Sigmoid colon (tissue), 7 donors: ENCODE results near the gene NEIL1. TPM values are rescaled to one million over a fixed set of nuclear protein-coding genes. Genes with fewer than 3 reads are reported as not detected.

Experiments
- DNase-seq: peaks from one replicate; pipeline ENCODE4 v3.0.0-alpha.2; 2019
- H3K27ac ChIP-seq, 4 donors: fragments of 200-600 bp; sonication (generic); one replicate each; pipeline ENCODE4 v1.5.1; 2016 to 2019; ENCODE audit warnings: mild to moderate bottlenecking in 1 of 4
- H3K27me3 ChIP-seq, 3 donors: fragments of 200-600 bp; sonication (generic); one replicate each; pipeline ENCODE4 v1.5.1; 2019; ENCODE audit warnings: mild to moderate bottlenecking in 1 of 3
- H3K36me3 ChIP-seq, 4 donors: fragments of 200-600 bp; sonication (generic); one replicate each; pipeline ENCODE4 v1.5.1; 2016 to 2019
- H3K4me1 ChIP-seq, 4 donors: fragments of 200-600 bp; sonication (generic); one replicate each; pipeline ENCODE4 v1.5.1; 2017 to 2019
- H3K4me3 ChIP-seq, 4 donors: fragments of 200-600 bp; sonication (generic); one replicate each; pipeline ENCODE4 v1.5.1; 2017 to 2019; ENCODE audit warnings: mild to moderate bottlenecking in 2 of 4, moderate library complexity in 1 of 4
- H3K9me3 ChIP-seq, 4 donors: fragments of 200-600 bp in 3 of 4; sonication (generic) in 3 of 4; one replicate each; pipeline versions ENCODE4 v1.5.1 to v1.6.1; 2013 to 2019
- CTCF ChIP-seq, 4 experiments: fragments of 450-650 bp in 3 of 4; fragments of 200-600 bp in 1 of 4; IDR thresholded peaks; one replicate each; pipeline ENCODE4 v1.5.1; 2016 to 2019; ENCODE audit warnings: antibody characterized with exemption in 4 of 4, mild to moderate bottlenecking in 3 of 4, moderate library complexity in 2 of 4
- EP300 ChIP-seq, 4 donors: sonication (generic); formaldehyde crosslinking; IDR thresholded peaks; one replicate each; pipeline ENCODE4 v1.6.1; 2017; ENCODE audit warnings: antibody characterized with exemption in 4 of 4
- POLR2A ChIP-seq, 2 donors: fragments of 450-650 bp; IDR thresholded peaks; one replicate each; pipeline ENCODE4 v1.6.1; 2016; ENCODE audit warnings: antibody characterized with exemption in 2 of 2, mild to moderate bottlenecking in 2 of 2, moderate library complexity in 2 of 2
- POLR2AphosphoS5 ChIP-seq, 4 donors: sonication (generic); formaldehyde crosslinking; IDR thresholded peaks; one replicate each; pipeline ENCODE4 v1.6.1; 2017; ENCODE audit warnings: antibody characterized with exemption in 4 of 4
- WGBS, 2 donors: extraction: QIAGEN DNeasy Blood & Tissue Kit; methylation state at CpG; one replicate each; pipeline ENCODE4 v1.1.7; 2013; 5-methylcytosine and 5-hydroxymethylcytosine counted together
- intact Hi-C: fragments of 100-400 bp; cut with DNase I; formaldehyde crosslinking; loops from one replicate; pipeline ENCODE4 v1.15.1; 2023
- polyA plus RNA-seq, 3 donors: library from polyadenylated mRNA; stranded (reverse); fragments of 200-250 nt; gene quantifications; one replicate each; pipeline ENCODE4 v1.2.3, GENCODE V29; 2013
- total RNA-seq, 4 donors: library from RNA; depleted of rRNA; stranded (reverse); fragments of >200 nt; gene quantifications; one replicate each; pipeline ENCODE4 v1.1.0, GENCODE V29; 2016
- donor health status: healthy with polysubstance abuse.
- donor health status: Bipolar disorder and iron deficiency.
- donor health status: healthy.

Gene NEIL1
- total and polyA plus RNA-seq, 7 donors, result 5.4 to 51.5 (median 22.2) TPM

- H3K4me3 ChIP-seq, result no peak overlapping the region
- H3K36me3 ChIP-seq, result peaks cover 0 to 3% (median 0%) of the 10 kb centered on the region in 4 donors
- intact Hi-C loops, result no loop called here
- 61 to 84% methylated on average over 9 of the region's 9 CpGs for WGBS, 2 donors
- peaks cover 0 to 24% (median 19%) of the 10 kb centered on the region in 4 donors for H3K4me1 ChIP-seq
- H3K27ac ChIP-seq, result no peak overlapping the region
- H3K27me3 ChIP-seq, result no peaks in the 10 kb centered on the region
- no peak for DNase-seq
- H3K9me3 ChIP-seq, result no peaks in the 10 kb centered on the region
- no peak for TF ChIP-seq CTCF (IDR thresholded peaks at IDR 0.05)
- TF ChIP-seq POLR2AphosphoS5 (IDR thresholded peaks at IDR 0.05), result peak in 1 of 4 donors; percentile 25
- no peak for TF ChIP-seq POLR2A (IDR thresholded peaks at IDR 0.05)
Observed at GRCh38 chr15:75349851-75350588, 3.2 kb downstream of the NEIL1 start.

GRCh38 chr15:75350601-75351361 lies 3.9 kb downstream of the NEIL1 start:
- 75 to 85% methylated on average over 7 of the region's 7 CpGs for WGBS, 2 donors
- Histone ChIP-seq H3K9me3 (no peaks in the 10 kb centered on the region), H3K27me3 (no peaks in the 10 kb centered on the region), H3K4me3 (no peak overlapping the region), H3K4me1 (peaks cover 0 to 24% (median 19%) of the 10 kb centered on the region in 4 donors), H3K36me3 (peaks cover 0 to 8% (median 4%) of the 10 kb centered on the region in 4 donors), H3K27ac (no peak overlapping the region)
- intact Hi-C loops, result no loop called here
- TF ChIP-seq CTCF (IDR thresholded peaks at IDR 0.05) (no peak), POLR2AphosphoS5 (IDR thresholded peaks at IDR 0.05) (peak in 1 of 4 donors; percentile 3), POLR2A (IDR thresholded peaks at IDR 0.05) (no peak)
- DNase-seq, result no peak

GRCh38 chr15:75352186-75353080 lies 5.6 kb downstream of the NEIL1 start:
- Histone ChIP-seq H3K27ac (no peak overlapping the region), H3K4me1 (peaks cover 0 to 19% (median 13%) of the 10 kb centered on the region in 4 donors), H3K9me3 (no peaks in the 10 kb centered on the region), H3K4me3 (no peak overlapping the region), H3K27me3 (no peaks in the 10 kb centered on the region), H3K36me3 (peaks cover 10 to 23% (median 15%) of the 10 kb centered on the region in 4 donors)
- 93% methylated on average over 16 of the region's 16 CpGs for WGBS, 2 donors
- intact Hi-C loops, result no loop called here
- no peak for DNase-seq
- TF ChIP-seq POLR2AphosphoS5 (IDR thresholded peaks at IDR 0.05) (no peak), CTCF (IDR thresholded peaks at IDR 0.05) (no peak), POLR2A (IDR thresholded peaks at IDR 0.05) (no peak), EP300 (IDR thresholded peaks at IDR 0.05) (no peak)

- Histone ChIP-seq H3K27me3 (no peaks in the 10 kb centered on the region), H3K4me3 (no peak overlapping the region), H3K4me1 (peaks cover 0 to 13% (median 8%) of the 10 kb centered on the region in 4 donors), H3K27ac (no peak overlapping the region), H3K36me3 (peaks cover 10 to 32% (median 20%) of the 10 kb centered on the region in 4 donors), H3K9me3 (no peaks in the 10 kb centered on the region)
- DNase-seq, result no peak
- intact Hi-C loops, result no loop called here
- TF ChIP-seq CTCF (IDR thresholded peaks at IDR 0.05) (no peak), POLR2AphosphoS5 (IDR thresholded peaks at IDR 0.05) (no peak), POLR2A (IDR thresholded peaks at IDR 0.05) (no peak), EP300 (IDR thresholded peaks at IDR 0.05) (no peak)
- 87 to 93% methylated on average over 7 of the region's 7 CpGs for WGBS, 2 donors
Observed at GRCh38 chr15:75353604-75354003, 6.8 kb downstream of the NEIL1 start.
